HG02840 (cell line): ENCODE results near the gene ACIN1.
A peak's percentile ranks its signal among the peaks of the same experiment; 100 is the strongest.

Source experiments
- ATAC-seq: cut with Tn5 transposase; IDR thresholded peaks from one replicate; pipeline ENCODE4 v1.9.1; 2021; ENCODE audit warnings: mild to moderate bottlenecking, moderate library complexity, moderate number of reproducible peaks; ENCODE audit not compliant: unreplicated experiment, low FRiP score

ACIN1 gene

GRCh38 chr14:23090254-23090636, 4.7 kb downstream of the ACIN1 start:
- no peak for ATAC-seq

GRCh38 chr14:23089498-23090253, 5.3 kb downstream of the ACIN1 start:
- ATAC-seq = no peak

- ATAC-seq = no peak
These were observed 8.4 kb downstream of the ACIN1 start for GRCh38 chr14:23086565-23086964.

- ATAC-seq = no peak
These were observed 9.5 kb downstream of the ACIN1 start for GRCh38 chr14:23085458-23085857.

- no peak for ATAC-seq
These were observed 14.5 kb downstream of the ACIN1 start for GRCh38 chr14:23080474-23080873.

GRCh38 chr14:23079716-23080115, 15.2 kb downstream of the ACIN1 start:
- ATAC-seq = no peak

GRCh38 chr14:23078692-23079116, 16.2 kb downstream of the ACIN1 start:
- no peak for ATAC-seq

- ATAC-seq = no peak
These were observed 17.0 kb downstream of the ACIN1 start for GRCh38 chr14:23077962-23078361.

GRCh38 chr14:23076785-23077408, 18.0 kb downstream of the ACIN1 start:
- no peak for ATAC-seq

GRCh38 chr14:23074906-23075305, 20.0 kb downstream of the ACIN1 start:
- ATAC-seq = no peak

GRCh38 chr14:23071921-23072539, 22.9 kb downstream of the ACIN1 start:
- no peak for ATAC-seq

GRCh38 chr14:23071244-23071920, 23.6 kb downstream of the ACIN1 start:
- ATAC-seq = peak; percentile 81

GRCh38 chr14:23070262-23071129, 24.4 kb downstream of the ACIN1 start:
- ATAC-seq = no peak

GRCh38 chr14:23069413-23069806, 25.5 kb downstream of the ACIN1 start:
- ATAC-seq = no peak

GRCh38 chr14:23068789-23069412, 26.0 kb downstream of the ACIN1 start:
- ATAC-seq = no peak

- ATAC-seq = no peak
These were observed 26.8 kb downstream of the ACIN1 start for GRCh38 chr14:23067847-23068788.

GRCh38 chr14:23066855-23067744, 27.8 kb downstream of the ACIN1 start:
- no peak for ATAC-seq

- no peak for ATAC-seq
These were observed 28.6 kb downstream of the ACIN1 start for GRCh38 chr14:23066368-23066767.
